ENCODE results near the gene PRELP. TPM values are rescaled to one million over a fixed set of nuclear protein-coding genes. Genes with fewer than 3 reads are reported as not detected.

Gene PRELP
- total RNA-seq: not detected in 2 replicates
- not detected for total RNA-seq (2013)
- not detected in 2 replicates for polyA plus RNA-seq
- polyA minus RNA-seq: not detected in 2 replicates

DNA sequence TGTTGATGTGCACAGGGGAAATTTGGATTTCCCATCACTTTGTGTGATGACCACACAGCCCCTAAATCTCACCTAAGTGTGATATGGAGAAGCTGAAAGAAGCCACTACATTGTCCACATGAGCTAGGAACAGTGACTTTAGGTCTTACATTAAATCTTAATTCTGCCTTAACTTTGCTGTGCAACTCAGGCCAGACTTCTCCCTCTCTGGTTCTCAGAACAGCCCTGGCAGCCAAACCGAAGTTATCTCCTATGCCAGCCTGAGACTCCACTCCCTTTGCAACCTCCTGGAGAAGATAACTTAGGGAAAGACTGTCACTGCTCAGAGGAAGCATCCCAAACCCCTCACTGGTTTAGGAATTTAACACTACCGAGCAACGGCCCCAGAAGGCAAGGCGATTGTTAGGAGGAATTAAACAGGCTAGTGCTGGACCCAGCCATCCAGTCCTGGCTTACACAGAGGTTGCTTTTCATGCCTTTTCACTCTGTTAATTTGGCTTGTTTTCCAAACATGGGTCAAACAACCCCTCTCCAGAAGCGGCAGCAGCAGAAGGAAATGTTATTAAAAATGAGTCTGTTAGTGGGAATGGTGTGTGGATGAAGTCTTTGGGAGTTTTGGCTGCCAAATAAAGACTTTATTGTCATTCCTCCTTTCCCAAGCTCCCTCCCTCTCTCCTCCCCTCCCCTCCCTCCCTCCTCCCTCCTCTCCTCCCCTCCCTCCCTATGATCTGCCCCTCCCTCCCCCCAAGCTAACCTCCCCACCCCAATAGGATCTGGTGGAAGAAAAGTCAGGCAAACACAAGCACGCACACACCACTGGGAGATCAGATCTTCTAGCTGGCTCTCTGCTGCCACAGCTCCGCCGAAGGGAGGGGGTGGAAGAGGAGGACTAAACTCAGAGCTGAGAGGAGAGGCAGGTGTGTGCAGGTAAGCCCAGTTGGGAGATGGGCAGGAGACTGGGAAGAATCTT lies at the start of gene PRELP:
PRELP (plus strand) TSS at position 795 of the 970 bp plus-strand sequence. CDS start 7,379 bp downstream, outside the sequence.
- WGBS (ENCODE audit: insufficient coverage): 98% methylated on average over 4 of the region's 8 CpGs
- no peaks in the 10 kb centered on the region for H3K79me2 ChIP-seq (ENCODE audit: control insufficient read depth, insufficient read depth, low read length)
- CTCF ChIA-PET: interaction anchor here (2.4 to 18.7 kb wide), 3 partner anchors 12 to 208 kb away, joined by 10 to 511 read pairs (median 53); no protein-coding TSS in a partner anchor
- Mint-ChIP-seq H3K4me3 (no peak within 1 kb of the TSS), H3K27ac (no peak within 1 kb of the TSS), H3K9me3 (ENCODE audit: insufficient read depth) (no peaks in the 10 kb centered on the region), H3K4me1 (peaks cover 9% of the 10 kb centered on the region), H3K27me3 (peaks cover 33% of the 10 kb centered on the region)
- no peak within 1 kb of the TSS for H3K27ac ChIP-seq (ENCODE audit: low read length in 2 of 2)
- TF ChIP-seq, protein P1, sequence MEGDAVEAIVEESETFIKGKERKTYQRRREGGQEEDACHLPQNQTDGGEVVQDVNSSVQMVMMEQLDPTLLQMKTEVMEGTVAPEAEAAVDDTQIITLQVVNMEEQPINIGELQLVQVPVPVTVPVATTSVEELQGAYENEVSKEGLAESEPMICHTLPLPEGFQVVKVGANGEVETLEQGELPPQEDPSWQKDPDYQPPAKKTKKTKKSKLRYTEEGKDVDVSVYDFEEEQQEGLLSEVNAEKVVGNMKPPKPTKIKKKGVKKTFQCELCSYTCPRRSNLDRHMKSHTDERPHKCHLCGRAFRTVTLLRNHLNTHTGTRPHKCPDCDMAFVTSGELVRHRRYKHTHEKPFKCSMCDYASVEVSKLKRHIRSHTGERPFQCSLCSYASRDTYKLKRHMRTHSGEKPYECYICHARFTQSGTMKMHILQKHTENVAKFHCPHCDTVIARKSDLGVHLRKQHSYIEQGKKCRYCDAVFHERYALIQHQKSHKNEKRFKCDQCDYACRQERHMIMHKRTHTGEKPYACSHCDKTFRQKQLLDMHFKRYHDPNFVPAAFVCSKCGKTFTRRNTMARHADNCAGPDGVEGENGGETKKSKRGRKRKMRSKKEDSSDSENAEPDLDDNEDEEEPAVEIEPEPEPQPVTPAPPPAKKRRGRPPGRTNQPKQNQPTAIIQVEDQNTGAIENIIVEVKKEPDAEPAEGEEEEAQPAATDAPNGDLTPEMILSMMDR (IDR thresholded peaks at IDR 0.05): no peak
- TF ChIP-seq EZH2 (IDR thresholded peaks at IDR 0.05; ENCODE audit: borderline replicate concordance, insufficient read depth, low read depth, low read length, poor library complexity, severe bottlenecking): no peak
- no peak for ATAC-seq (ENCODE audit: low read depth)
- no peaks in the 10 kb centered on the region for H3K27me3 ChIP-seq (replicated peaks in 1 of 4; ENCODE audit: control extremely low read depth in 1 of 4, control insufficient read depth in 3 of 4, insufficient read depth in 4 of 4, low read length in 3 of 4)
- H2AFZ ChIP-seq (ENCODE audit: insufficient read depth, low read depth, low read length, poor library complexity, severe bottlenecking): no peak within 1 kb of the TSS
- peaks cover 0 to under 1% of the 10 kb centered on the region in 2 donors for H3K4me1 ChIP-seq (ENCODE audit: control insufficient read depth in 2 of 2, insufficient read depth in 2 of 2, low read length in 2 of 2)
- no peak within 1 kb of the TSS for H3K4me3 ChIP-seq (ENCODE audit: control extremely low read depth in 1 of 5, extremely low read depth in 1 of 5, insufficient read depth in 1 of 5, low read depth in 2 of 5, low read length in 4 of 5)
- DNase-seq: no peak
- H3K36me3 ChIP-seq (replicated peaks in 1 of 2; ENCODE audit: control extremely low read depth in 1 of 2, control insufficient read depth in 1 of 2, extremely low read depth in 1 of 2, insufficient read depth in 2 of 2, low read length in 1 of 2): no peaks in the 10 kb centered on the region
- POLR2A ChIA-PET: no interaction called here
- no peaks in the 10 kb centered on the region for H4K20me1 ChIP-seq (ENCODE audit: control insufficient read depth, insufficient read depth, low read length, poor library complexity, severe bottlenecking)
- intact Hi-C loops (cut with micrococcal nuclease): no loop called here
- no peak within 1 kb of the TSS for H3K4me2 ChIP-seq (replicated peaks; ENCODE audit: low read depth, low read length, poor library complexity, severe bottlenecking)
- H3K9me3 ChIP-seq (ENCODE audit: control extremely low read depth in 1 of 3, control insufficient read depth in 2 of 3, insufficient read depth in 1 of 3, low read length in 2 of 3): no peaks in the 10 kb centered on the region
- no peak within 1 kb of the TSS for H3K9ac ChIP-seq (ENCODE audit: low read length)

DNA sequence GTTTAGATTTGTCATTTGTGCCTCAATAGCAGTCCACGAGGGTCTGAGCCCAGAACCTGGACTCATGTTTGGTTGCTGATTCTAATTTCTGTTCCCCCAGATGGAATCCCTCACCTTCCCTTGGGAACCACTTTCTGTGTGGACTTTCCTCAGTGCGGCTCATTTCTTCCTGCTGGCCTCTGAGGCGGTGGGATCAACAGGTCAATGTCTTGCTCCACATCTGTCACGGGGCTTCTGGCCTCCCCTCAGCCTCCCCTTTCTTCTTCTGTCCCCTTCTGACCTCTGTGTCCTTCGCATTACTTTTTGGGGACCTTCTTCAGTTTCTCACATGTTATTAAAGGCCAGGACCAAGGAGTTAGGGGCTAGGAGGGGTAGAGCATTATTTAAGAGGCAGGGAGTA lies 49.2 kb upstream of the PRELP start:
- H3K27ac ChIP-seq (ENCODE audit: low read length in 2 of 2): no peak overlapping the region
- ChIA-PET CTCF (no interaction called here), POLR2A (no interaction called here)
- H3K27me3 ChIP-seq (replicated peaks in 1 of 4; ENCODE audit: control extremely low read depth in 1 of 4, control insufficient read depth in 3 of 4, insufficient read depth in 4 of 4, low read length in 3 of 4): peaks cover 0 to 7% (median 1%) of the 10 kb centered on the region in 4 experiments
- Mint-ChIP-seq H3K27me3 (peaks cover 47% of the 10 kb centered on the region), H3K9me3 (ENCODE audit: insufficient read depth) (no peaks in the 10 kb centered on the region), H3K27ac (no peak overlapping the region), H3K4me3 (no peak overlapping the region), H3K4me1 (peaks cover 13% of the 10 kb centered on the region)
- DNase-seq (no peak), ATAC-seq (ENCODE audit: low read depth) (no peak)
- no peak overlapping the region for H3K9ac ChIP-seq (ENCODE audit: low read length)
- no peak overlapping the region for H2AFZ ChIP-seq (ENCODE audit: insufficient read depth, low read depth, low read length, poor library complexity, severe bottlenecking)
- no peaks in the 10 kb centered on the region for H3K79me2 ChIP-seq (ENCODE audit: control insufficient read depth, insufficient read depth, low read length)
- WGBS (ENCODE audit: insufficient coverage): 78% methylated on average over 4 of the region's 5 CpGs
- H3K4me2 ChIP-seq (replicated peaks; ENCODE audit: low read depth, low read length, poor library complexity, severe bottlenecking): no peak overlapping the region
- peaks cover 0 to 3% of the 10 kb centered on the region in 2 donors for H3K4me1 ChIP-seq (ENCODE audit: control insufficient read depth in 2 of 2, insufficient read depth in 2 of 2, low read length in 2 of 2)
- no peaks in the 10 kb centered on the region for H3K9me3 ChIP-seq (ENCODE audit: control extremely low read depth in 1 of 3, control insufficient read depth in 2 of 3, insufficient read depth in 1 of 3, low read length in 2 of 3)
- H3K4me3 ChIP-seq (ENCODE audit: control extremely low read depth in 1 of 5, extremely low read depth in 1 of 5, insufficient read depth in 1 of 5, low read depth in 2 of 5, low read length in 4 of 5): no peak overlapping the region
- no peaks in the 10 kb centered on the region for H3K36me3 ChIP-seq (replicated peaks in 1 of 2; ENCODE audit: control extremely low read depth in 1 of 2, control insufficient read depth in 1 of 2, extremely low read depth in 1 of 2, insufficient read depth in 2 of 2, low read length in 1 of 2)
- H4K20me1 ChIP-seq (ENCODE audit: control insufficient read depth, insufficient read depth, low read length, poor library complexity, severe bottlenecking): no peaks in the 10 kb centered on the region
- TF ChIP-seq, protein P1 (IDR thresholded peaks at IDR 0.05): no peak
- TF ChIP-seq EZH2 (IDR thresholded peaks at IDR 0.05; ENCODE audit: borderline replicate concordance, insufficient read depth, low read depth, low read length, poor library complexity, severe bottlenecking): no peak
- intact Hi-C loops (cut with micrococcal nuclease): loop anchor here (5.0 kb wide), 1 partner anchor 64 kb away; no protein-coding TSS in a partner anchor

All from B cell (primary cell).